Duodenal mucosa (tissue), 2 donors: ENCODE results near the gene CTAGE9.

Experiments
- H3K27ac ChIP-seq: one replicate; pipeline ENCODE4 v1.7.0; 2013; ENCODE audit warnings: low read depth, low read length
- H3K27me3 ChIP-seq, 2 donors: one replicate each; pipeline ENCODE4 v1.7.0; 2013; ENCODE audit warnings: low read length in 2 of 2, control low read depth in 1 of 2; ENCODE audit not compliant: insufficient read depth in 2 of 2, control insufficient read depth in 1 of 2
- H3K36me3 ChIP-seq, 2 donors: one replicate each; pipeline ENCODE4 v1.7.0; 2013; ENCODE audit warnings: low read length in 2 of 2, control low read depth in 1 of 2; ENCODE audit not compliant: insufficient read depth in 2 of 2, control insufficient read depth in 1 of 2
- H3K4me1 ChIP-seq, 2 donors: one replicate each; pipeline ENCODE4 v1.7.0; 2013; ENCODE audit warnings: low read length in 2 of 2, control low read depth in 1 of 2; ENCODE audit not compliant: insufficient read depth in 2 of 2, control insufficient read depth in 1 of 2
- H3K4me3 ChIP-seq, 2 donors: one replicate each; pipeline ENCODE4 v1.7.0; 2013; ENCODE audit warnings: low read length in 2 of 2, low read depth in 1 of 2
- H3K9ac ChIP-seq, 2 donors: one replicate each; pipeline ENCODE4 v1.7.0; 2013; ENCODE audit warnings: low read length in 2 of 2, low read depth in 1 of 2
- H3K9me3 ChIP-seq, 2 donors: one replicate each; pipeline ENCODE4 v1.7.0; 2013; ENCODE audit warnings: low read length in 2 of 2, control low read depth in 1 of 2; ENCODE audit not compliant: control insufficient read depth in 1 of 2

The CTAGE9 gene

GRCh38 chr6:131744432-131745287 lies 33.8 kb upstream of the CTAGE9 start:
- no peak overlapping the region for H3K4me3 ChIP-seq
- no peaks in the 10 kb centered on the region for H3K36me3 ChIP-seq
- H3K27ac ChIP-seq = no peak overlapping the region
- no peaks in the 10 kb centered on the region for H3K9me3 ChIP-seq
- no peak overlapping the region for H3K9ac ChIP-seq
- H3K4me1 ChIP-seq = no peaks in the 10 kb centered on the region
- no peaks in the 10 kb centered on the region for H3K27me3 ChIP-seq

- Histone ChIP-seq H3K9ac (no peak overlapping the region), H3K9me3 (no peaks in the 10 kb centered on the region), H3K4me1 (no peaks in the 10 kb centered on the region), H3K27me3 (no peaks in the 10 kb centered on the region), H3K36me3 (no peaks in the 10 kb centered on the region), H3K4me3 (no peak overlapping the region), H3K27ac (no peak overlapping the region)
These were observed 31.0 kb upstream of the CTAGE9 start for GRCh38 chr6:131741688-131742393.

GRCh38 chr6:131740161-131740560 lies 29.3 kb upstream of the CTAGE9 start:
- Histone ChIP-seq H3K4me3 (no peak overlapping the region), H3K9ac (no peak overlapping the region), H3K27ac (no peak overlapping the region), H3K4me1 (no peaks in the 10 kb centered on the region), H3K9me3 (no peaks in the 10 kb centered on the region), H3K27me3 (no peaks in the 10 kb centered on the region), H3K36me3 (no peaks in the 10 kb centered on the region)

- H3K27me3 ChIP-seq = no peaks in the 10 kb centered on the region
- H3K9ac ChIP-seq = no peak overlapping the region
- H3K27ac ChIP-seq = no peak overlapping the region
- no peaks in the 10 kb centered on the region for H3K4me1 ChIP-seq
- no peak overlapping the region for H3K4me3 ChIP-seq
- H3K36me3 ChIP-seq = no peaks in the 10 kb centered on the region
- H3K9me3 ChIP-seq = no peaks in the 10 kb centered on the region
These were observed 28.3 kb upstream of the CTAGE9 start for GRCh38 chr6:131739136-131739535.

- H3K4me1 ChIP-seq = no peaks in the 10 kb centered on the region
- no peak overlapping the region for H3K27ac ChIP-seq
- H3K27me3 ChIP-seq = no peaks in the 10 kb centered on the region
- H3K36me3 ChIP-seq = no peaks in the 10 kb centered on the region
- no peaks in the 10 kb centered on the region for H3K9me3 ChIP-seq
- no peak overlapping the region for H3K4me3 ChIP-seq
- no peak overlapping the region for H3K9ac ChIP-seq
These were observed 26.0 kb upstream of the CTAGE9 start for GRCh38 chr6:131736811-131737210.

GRCh38 chr6:131736003-131736596 lies 25.3 kb upstream of the CTAGE9 start:
- Histone ChIP-seq H3K4me3 (no peak overlapping the region), H3K4me1 (no peaks in the 10 kb centered on the region), H3K27ac (no peak overlapping the region), H3K27me3 (no peaks in the 10 kb centered on the region), H3K9me3 (no peaks in the 10 kb centered on the region), H3K9ac (no peak overlapping the region), H3K36me3 (no peaks in the 10 kb centered on the region)

- H3K4me1 ChIP-seq = no peaks in the 10 kb centered on the region
- H3K36me3 ChIP-seq = no peaks in the 10 kb centered on the region
- no peaks in the 10 kb centered on the region for H3K9me3 ChIP-seq
- no peaks in the 10 kb centered on the region for H3K27me3 ChIP-seq
- no peak overlapping the region for H3K27ac ChIP-seq
- no peak overlapping the region for H3K9ac ChIP-seq
- no peak overlapping the region for H3K4me3 ChIP-seq
These were observed 22.7 kb upstream of the CTAGE9 start for GRCh38 chr6:131733376-131734016.

- Histone ChIP-seq H3K4me3 (no peak overlapping the region), H3K36me3 (no peaks in the 10 kb centered on the region), H3K9me3 (no peaks in the 10 kb centered on the region), H3K9ac (no peak overlapping the region), H3K4me1 (no peaks in the 10 kb centered on the region), H3K27ac (no peak overlapping the region), H3K27me3 (no peaks in the 10 kb centered on the region)
These were observed 20.4 kb upstream of the CTAGE9 start for GRCh38 chr6:131731224-131731623.

GRCh38 chr6:131730264-131730663 lies 19.4 kb upstream of the CTAGE9 start:
- H3K27me3 ChIP-seq = no peaks in the 10 kb centered on the region
- H3K27ac ChIP-seq = no peak overlapping the region
- no peaks in the 10 kb centered on the region for H3K36me3 ChIP-seq
- no peak overlapping the region for H3K4me3 ChIP-seq
- no peaks in the 10 kb centered on the region for H3K9me3 ChIP-seq
- no peak overlapping the region for H3K9ac ChIP-seq
- H3K4me1 ChIP-seq = no peaks in the 10 kb centered on the region

- no peaks in the 10 kb centered on the region for H3K27me3 ChIP-seq
- no peak overlapping the region for H3K27ac ChIP-seq
- H3K9ac ChIP-seq = no peak overlapping the region
- no peaks in the 10 kb centered on the region for H3K9me3 ChIP-seq
- H3K4me3 ChIP-seq = no peak overlapping the region
- H3K4me1 ChIP-seq = no peaks in the 10 kb centered on the region
- no peaks in the 10 kb centered on the region for H3K36me3 ChIP-seq
These were observed 18.7 kb upstream of the CTAGE9 start for GRCh38 chr6:131729550-131729949.
